GM23338 (cell line): ENCODE data around the gene CPM. TPM values are rescaled to one million over a fixed set of nuclear protein-coding genes. Genes with fewer than 3 reads are reported as not detected.

Experiments
- ATAC-seq: fragments of 200-7000 bp; cut with Tn5 transposase; 3 replicates; pipeline ENCODE4 v1.9.1; 2020
- DNase-seq: peaks from one replicate; pipeline ENCODE4 v3.0.0-alpha.2; 2015; ENCODE audit warnings: low spot score
- H2AFZ ChIP-seq: fragments of 200-600 bp; sonication (generic); 2 replicates; pipeline ENCODE4 v1.8.0; 2016; ENCODE audit warnings: antibody characterized with exemption, mild to moderate bottlenecking, moderate library complexity
- H3F3A ChIP-seq: fragments of 200-600 bp; sonication (generic); replicated peaks from 2 replicates; pipeline ENCODE4 v1.8.0; 2017; ENCODE audit warnings: antibody characterized with exemption, mixed run types, low read depth
- H3K27ac ChIP-seq: fragments of 200-600 bp; sonication (generic); 2 replicates; pipeline ENCODE4 v1.6.1; 2016; ENCODE audit warnings: low read depth
- H3K27me3 ChIP-seq: fragments of 200-600 bp; sonication (generic); 2 replicates; pipeline ENCODE4 v1.8.0; 2016; ENCODE audit warnings: mild to moderate bottlenecking, mixed run types, moderate library complexity; ENCODE audit not compliant: insufficient read depth
- H3K36me3 ChIP-seq: fragments of 200-600 bp; sonication (generic); 2 replicates; pipeline ENCODE4 v1.8.0; 2016; ENCODE audit warnings: mild to moderate bottlenecking; ENCODE audit not compliant: insufficient read depth
- H3K4me1 ChIP-seq: fragments of 200-600 bp; sonication (generic); 2 replicates; pipeline ENCODE4 v1.8.0; 2016; ENCODE audit warnings: mild to moderate bottlenecking, moderate library complexity; ENCODE audit not compliant: insufficient read depth
- H3K4me2 ChIP-seq: fragments of 200-600 bp; sonication (generic); 2 replicates; pipeline ENCODE4 v1.7.1; 2017; ENCODE audit warnings: mixed run types
- H3K4me3 ChIP-seq: fragments of 200-600 bp; sonication (generic); 2 replicates; pipeline ENCODE4 v1.6.1; 2016; ENCODE audit warnings: mixed run types
- H3K79me2 ChIP-seq: fragments of 200-600 bp; sonication (generic); replicated peaks from 2 replicates; pipeline ENCODE4 v1.8.0; 2017; ENCODE audit warnings: mild to moderate bottlenecking; ENCODE audit not compliant: insufficient read depth
- H3K9me2 ChIP-seq: fragments of 200-600 bp; sonication (generic); 2 replicates; pipeline ENCODE4 v1.8.0; 2017; ENCODE audit not compliant: insufficient read depth
- H4K20me1 ChIP-seq: fragments of 200-600 bp; sonication (generic); replicated peaks from 2 replicates; pipeline ENCODE4 v1.8.0; 2017; ENCODE audit warnings: mild to moderate bottlenecking; ENCODE audit not compliant: insufficient read depth
- H3K27ac Mint-ChIP-seq: 2 replicates; pipeline ENCODE4 v1.8.0; 2020; ENCODE audit warnings: inconsistent platforms, mild to moderate bottlenecking, moderate library complexity, mixed read lengths
- H3K27me3 Mint-ChIP-seq: 3 replicates; pipeline ENCODE4 v1.8.0; 2022; ENCODE audit warnings: low read depth, mild to moderate bottlenecking, moderate library complexity, mixed read lengths, inconsistent platforms; ENCODE audit not compliant: insufficient read depth, poor library complexity
- H3K36me3 Mint-ChIP-seq: 3 replicates; pipeline ENCODE4 v1.8.0; 2021; ENCODE audit warnings: low read depth, mild to moderate bottlenecking, inconsistent platforms, moderate library complexity, mixed read lengths
- H3K4me1 Mint-ChIP-seq: 3 replicates; pipeline ENCODE4 v1.8.0; 2020; ENCODE audit warnings: mild to moderate bottlenecking, inconsistent platforms, mixed read lengths
- H3K4me3 Mint-ChIP-seq: 3 replicates; pipeline ENCODE4 v1.8.0; 2021; ENCODE audit warnings: moderate library complexity, mild to moderate bottlenecking, inconsistent platforms, mixed read lengths
- H3K9me3 Mint-ChIP-seq: 3 replicates; pipeline ENCODE4 v1.8.0; 2020; ENCODE audit warnings: moderate library complexity, mild to moderate bottlenecking, inconsistent platforms, mixed read lengths
- CREB1 ChIP-seq: fragments of 250-450 bp; sonication (Bioruptor Pico); IDR thresholded peaks from 2 replicates; pipeline ENCODE4 v1.5.0; 2020; ENCODE audit warnings: low read depth, mild to moderate bottlenecking, moderate library complexity
- EZH2 ChIP-seq: fragments of 200-600 bp; sonication (generic); IDR thresholded peaks from one replicate; pipeline ENCODE4 v1.8.0; 2017; ENCODE audit warnings: antibody characterized with exemption, mild to moderate bottlenecking, low read depth; ENCODE audit not compliant: unreplicated experiment
- EZH2phosphoT487 ChIP-seq: fragments of 200-600 bp; sonication (generic); IDR thresholded peaks from one replicate; pipeline ENCODE4 v1.8.1; 2018; ENCODE audit warnings: antibody characterized with exemption; ENCODE audit not compliant: unreplicated experiment
- JUNB ChIP-seq: IDR thresholded peaks from one replicate; pipeline ENCODE4 v1.6.1; 2016; ENCODE audit warnings: antibody characterized with exemption; ENCODE audit not compliant: unreplicated experiment
- NANOG ChIP-seq: IDR thresholded peaks from 2 replicates; pipeline ENCODE4 v1.6.1; 2016; ENCODE audit warnings: antibody characterized with exemption, borderline replicate concordance
- POLR2AphosphoS5 ChIP-seq: IDR thresholded peaks from 2 replicates; pipeline ENCODE4 v1.6.1; 2016; ENCODE audit warnings: antibody characterized with exemption, low read depth
- STAT1 ChIP-seq: IDR thresholded peaks from one replicate; pipeline ENCODE4 v1.6.1; 2016; ENCODE audit warnings: antibody characterized with exemption; ENCODE audit not compliant: unreplicated experiment
- ZNF114 ChIP-seq: fragments of 250-450 bp; sonication (Bioruptor Pico); IDR thresholded peaks from 2 replicates; pipeline ENCODE4 v1.5.0; 2020; ENCODE audit warnings: mild to moderate bottlenecking, moderate library complexity
- ZNF331 ChIP-seq: fragments of 250-450 bp; sonication (Bioruptor Pico); IDR thresholded peaks from 2 replicates; pipeline ENCODE4 v1.5.0; 2020; ENCODE audit warnings: low read depth, mild to moderate bottlenecking, moderate library complexity
- polyA plus RNA-seq: library from polyadenylated mRNA; unstranded; fragments of >200 nt; fragmentation: Nextera tagmentation; extraction: Ambion mirVana; gene quantifications from 2 replicates; pipeline ENCODE4 v1.2.1, GENCODE V29; 2016
- total RNA-seq: library from RNA; depleted of rRNA; stranded (reverse); fragments of >200 nt; shearing (Covaris generic); gene quantifications from 2 replicates; pipeline ENCODE4 v1.2.3, GENCODE V29; 2014
- TF ChIP-seq, protein P1 (sequence below): IDR thresholded peaks from one replicate; pipeline ENCODE4 v1.6.1; 2018; ENCODE audit warnings: antibody characterized with exemption; ENCODE audit not compliant: unreplicated experiment
- TF ChIP-seq, protein P2 (sequence below), 2 experiments: fragments of 200-600 bp in 1 of 2; sonication (generic) in 1 of 2; conservative IDR thresholded peaks; 2 replicates each; pipeline versions ENCODE4 v1.5.1 to v1.6.1; 2016 to 2017; ENCODE audit warnings: antibody characterized with exemption in 2 of 2, low read depth in 2 of 2, mild to moderate bottlenecking in 2 of 2, moderate library complexity in 1 of 2
- TF ChIP-seq, protein P3 (sequence below): fragments of 250-450 bp; sonication (Bioruptor Pico); IDR thresholded peaks from 2 replicates; pipeline ENCODE4 v1.5.0; 2020; ENCODE audit warnings: mild to moderate bottlenecking, moderate library complexity
- TF ChIP-seq, protein P4 (sequence below): IDR thresholded peaks from 2 replicates; pipeline ENCODE4 v1.6.1; 2016; ENCODE audit warnings: antibody characterized with exemption

CPM gene
- total and polyA plus RNA-seq, 2 experiments from 2014 or later: 0.37 to 5.8 TPM

DNA sequence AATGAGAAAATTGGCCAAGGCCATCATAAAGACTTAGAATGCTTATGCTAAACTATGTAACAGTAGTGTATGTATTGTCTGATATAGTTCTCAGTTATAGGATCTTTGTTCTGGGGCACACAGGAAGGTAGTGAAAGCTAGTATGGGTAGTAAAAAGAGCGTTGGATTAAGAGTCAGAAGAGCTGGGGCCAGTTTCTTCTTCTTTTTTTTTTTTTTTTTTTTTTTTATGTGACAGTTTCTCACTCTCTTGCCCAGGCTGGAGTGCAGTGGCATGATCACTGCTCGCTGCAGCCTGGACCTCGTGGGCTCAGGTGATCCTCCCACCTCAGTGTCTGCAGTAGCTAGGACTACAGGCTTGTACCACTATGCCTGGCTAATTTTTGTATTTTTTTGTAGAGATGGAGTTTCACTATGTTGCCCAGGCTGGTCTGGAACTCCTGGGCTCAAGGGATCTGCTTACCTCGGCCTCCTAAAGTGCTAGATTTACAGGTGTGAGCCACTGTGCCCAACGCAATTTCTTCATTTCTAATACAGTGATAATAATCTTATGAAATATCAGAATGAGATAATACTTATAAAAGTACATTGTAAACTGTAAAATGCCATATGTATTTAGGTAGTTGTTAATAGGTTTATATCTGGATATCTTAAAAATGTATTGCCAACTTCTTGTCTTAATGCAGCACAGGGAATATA is 117.6 kb downstream of the CPM start:
- Mint-ChIP-seq H3K4me1 (peaks cover 2% of the 10 kb centered on the region; the same call in 2 of the 3 replicates), H3K27ac (no peak overlapping the region), H3K4me3 (no peak overlapping the region), H3K36me3 (peaks cover 85% of the 10 kb centered on the region), H3K9me3 (no peaks in the 10 kb centered on the region), H3K27me3 (peaks cover 2% of the 10 kb centered on the region)
- H3F3A ChIP-seq: no peaks in the 10 kb centered on the region
- peaks cover 46% of the 10 kb centered on the region for H4K20me1 ChIP-seq
- H3K36me3 ChIP-seq: peaks cover 79% of the 10 kb centered on the region
- TF ChIP-seq STAT1: no peak
- no peak for TF ChIP-seq JUNB
- no peak for TF ChIP-seq ZNF114
- TF ChIP-seq, protein P1, sequence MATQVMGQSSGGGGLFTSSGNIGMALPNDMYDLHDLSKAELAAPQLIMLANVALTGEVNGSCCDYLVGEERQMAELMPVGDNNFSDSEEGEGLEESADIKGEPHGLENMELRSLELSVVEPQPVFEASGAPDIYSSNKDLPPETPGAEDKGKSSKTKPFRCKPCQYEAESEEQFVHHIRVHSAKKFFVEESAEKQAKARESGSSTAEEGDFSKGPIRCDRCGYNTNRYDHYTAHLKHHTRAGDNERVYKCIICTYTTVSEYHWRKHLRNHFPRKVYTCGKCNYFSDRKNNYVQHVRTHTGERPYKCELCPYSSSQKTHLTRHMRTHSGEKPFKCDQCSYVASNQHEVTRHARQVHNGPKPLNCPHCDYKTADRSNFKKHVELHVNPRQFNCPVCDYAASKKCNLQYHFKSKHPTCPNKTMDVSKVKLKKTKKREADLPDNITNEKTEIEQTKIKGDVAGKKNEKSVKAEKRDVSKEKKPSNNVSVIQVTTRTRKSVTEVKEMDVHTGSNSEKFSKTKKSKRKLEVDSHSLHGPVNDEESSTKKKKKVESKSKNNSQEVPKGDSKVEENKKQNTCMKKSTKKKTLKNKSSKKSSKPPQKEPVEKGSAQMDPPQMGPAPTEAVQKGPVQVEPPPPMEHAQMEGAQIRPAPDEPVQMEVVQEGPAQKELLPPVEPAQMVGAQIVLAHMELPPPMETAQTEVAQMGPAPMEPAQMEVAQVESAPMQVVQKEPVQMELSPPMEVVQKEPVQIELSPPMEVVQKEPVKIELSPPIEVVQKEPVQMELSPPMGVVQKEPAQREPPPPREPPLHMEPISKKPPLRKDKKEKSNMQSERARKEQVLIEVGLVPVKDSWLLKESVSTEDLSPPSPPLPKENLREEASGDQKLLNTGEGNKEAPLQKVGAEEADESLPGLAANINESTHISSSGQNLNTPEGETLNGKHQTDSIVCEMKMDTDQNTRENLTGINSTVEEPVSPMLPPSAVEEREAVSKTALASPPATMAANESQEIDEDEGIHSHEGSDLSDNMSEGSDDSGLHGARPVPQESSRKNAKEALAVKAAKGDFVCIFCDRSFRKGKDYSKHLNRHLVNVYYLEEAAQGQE: no peak
- TF ChIP-seq ZNF331: no peak
- TF ChIP-seq, protein P2, sequence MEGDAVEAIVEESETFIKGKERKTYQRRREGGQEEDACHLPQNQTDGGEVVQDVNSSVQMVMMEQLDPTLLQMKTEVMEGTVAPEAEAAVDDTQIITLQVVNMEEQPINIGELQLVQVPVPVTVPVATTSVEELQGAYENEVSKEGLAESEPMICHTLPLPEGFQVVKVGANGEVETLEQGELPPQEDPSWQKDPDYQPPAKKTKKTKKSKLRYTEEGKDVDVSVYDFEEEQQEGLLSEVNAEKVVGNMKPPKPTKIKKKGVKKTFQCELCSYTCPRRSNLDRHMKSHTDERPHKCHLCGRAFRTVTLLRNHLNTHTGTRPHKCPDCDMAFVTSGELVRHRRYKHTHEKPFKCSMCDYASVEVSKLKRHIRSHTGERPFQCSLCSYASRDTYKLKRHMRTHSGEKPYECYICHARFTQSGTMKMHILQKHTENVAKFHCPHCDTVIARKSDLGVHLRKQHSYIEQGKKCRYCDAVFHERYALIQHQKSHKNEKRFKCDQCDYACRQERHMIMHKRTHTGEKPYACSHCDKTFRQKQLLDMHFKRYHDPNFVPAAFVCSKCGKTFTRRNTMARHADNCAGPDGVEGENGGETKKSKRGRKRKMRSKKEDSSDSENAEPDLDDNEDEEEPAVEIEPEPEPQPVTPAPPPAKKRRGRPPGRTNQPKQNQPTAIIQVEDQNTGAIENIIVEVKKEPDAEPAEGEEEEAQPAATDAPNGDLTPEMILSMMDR (conservative IDR thresholded peaks at IDR 0.05; ENCODE audit: low read depth in 2 of 2): no peak
- TF ChIP-seq EZH2: no peak
- TF ChIP-seq CREB1: no peak
- no peak for TF ChIP-seq EZH2phosphoT487
- TF ChIP-seq, protein P3, sequence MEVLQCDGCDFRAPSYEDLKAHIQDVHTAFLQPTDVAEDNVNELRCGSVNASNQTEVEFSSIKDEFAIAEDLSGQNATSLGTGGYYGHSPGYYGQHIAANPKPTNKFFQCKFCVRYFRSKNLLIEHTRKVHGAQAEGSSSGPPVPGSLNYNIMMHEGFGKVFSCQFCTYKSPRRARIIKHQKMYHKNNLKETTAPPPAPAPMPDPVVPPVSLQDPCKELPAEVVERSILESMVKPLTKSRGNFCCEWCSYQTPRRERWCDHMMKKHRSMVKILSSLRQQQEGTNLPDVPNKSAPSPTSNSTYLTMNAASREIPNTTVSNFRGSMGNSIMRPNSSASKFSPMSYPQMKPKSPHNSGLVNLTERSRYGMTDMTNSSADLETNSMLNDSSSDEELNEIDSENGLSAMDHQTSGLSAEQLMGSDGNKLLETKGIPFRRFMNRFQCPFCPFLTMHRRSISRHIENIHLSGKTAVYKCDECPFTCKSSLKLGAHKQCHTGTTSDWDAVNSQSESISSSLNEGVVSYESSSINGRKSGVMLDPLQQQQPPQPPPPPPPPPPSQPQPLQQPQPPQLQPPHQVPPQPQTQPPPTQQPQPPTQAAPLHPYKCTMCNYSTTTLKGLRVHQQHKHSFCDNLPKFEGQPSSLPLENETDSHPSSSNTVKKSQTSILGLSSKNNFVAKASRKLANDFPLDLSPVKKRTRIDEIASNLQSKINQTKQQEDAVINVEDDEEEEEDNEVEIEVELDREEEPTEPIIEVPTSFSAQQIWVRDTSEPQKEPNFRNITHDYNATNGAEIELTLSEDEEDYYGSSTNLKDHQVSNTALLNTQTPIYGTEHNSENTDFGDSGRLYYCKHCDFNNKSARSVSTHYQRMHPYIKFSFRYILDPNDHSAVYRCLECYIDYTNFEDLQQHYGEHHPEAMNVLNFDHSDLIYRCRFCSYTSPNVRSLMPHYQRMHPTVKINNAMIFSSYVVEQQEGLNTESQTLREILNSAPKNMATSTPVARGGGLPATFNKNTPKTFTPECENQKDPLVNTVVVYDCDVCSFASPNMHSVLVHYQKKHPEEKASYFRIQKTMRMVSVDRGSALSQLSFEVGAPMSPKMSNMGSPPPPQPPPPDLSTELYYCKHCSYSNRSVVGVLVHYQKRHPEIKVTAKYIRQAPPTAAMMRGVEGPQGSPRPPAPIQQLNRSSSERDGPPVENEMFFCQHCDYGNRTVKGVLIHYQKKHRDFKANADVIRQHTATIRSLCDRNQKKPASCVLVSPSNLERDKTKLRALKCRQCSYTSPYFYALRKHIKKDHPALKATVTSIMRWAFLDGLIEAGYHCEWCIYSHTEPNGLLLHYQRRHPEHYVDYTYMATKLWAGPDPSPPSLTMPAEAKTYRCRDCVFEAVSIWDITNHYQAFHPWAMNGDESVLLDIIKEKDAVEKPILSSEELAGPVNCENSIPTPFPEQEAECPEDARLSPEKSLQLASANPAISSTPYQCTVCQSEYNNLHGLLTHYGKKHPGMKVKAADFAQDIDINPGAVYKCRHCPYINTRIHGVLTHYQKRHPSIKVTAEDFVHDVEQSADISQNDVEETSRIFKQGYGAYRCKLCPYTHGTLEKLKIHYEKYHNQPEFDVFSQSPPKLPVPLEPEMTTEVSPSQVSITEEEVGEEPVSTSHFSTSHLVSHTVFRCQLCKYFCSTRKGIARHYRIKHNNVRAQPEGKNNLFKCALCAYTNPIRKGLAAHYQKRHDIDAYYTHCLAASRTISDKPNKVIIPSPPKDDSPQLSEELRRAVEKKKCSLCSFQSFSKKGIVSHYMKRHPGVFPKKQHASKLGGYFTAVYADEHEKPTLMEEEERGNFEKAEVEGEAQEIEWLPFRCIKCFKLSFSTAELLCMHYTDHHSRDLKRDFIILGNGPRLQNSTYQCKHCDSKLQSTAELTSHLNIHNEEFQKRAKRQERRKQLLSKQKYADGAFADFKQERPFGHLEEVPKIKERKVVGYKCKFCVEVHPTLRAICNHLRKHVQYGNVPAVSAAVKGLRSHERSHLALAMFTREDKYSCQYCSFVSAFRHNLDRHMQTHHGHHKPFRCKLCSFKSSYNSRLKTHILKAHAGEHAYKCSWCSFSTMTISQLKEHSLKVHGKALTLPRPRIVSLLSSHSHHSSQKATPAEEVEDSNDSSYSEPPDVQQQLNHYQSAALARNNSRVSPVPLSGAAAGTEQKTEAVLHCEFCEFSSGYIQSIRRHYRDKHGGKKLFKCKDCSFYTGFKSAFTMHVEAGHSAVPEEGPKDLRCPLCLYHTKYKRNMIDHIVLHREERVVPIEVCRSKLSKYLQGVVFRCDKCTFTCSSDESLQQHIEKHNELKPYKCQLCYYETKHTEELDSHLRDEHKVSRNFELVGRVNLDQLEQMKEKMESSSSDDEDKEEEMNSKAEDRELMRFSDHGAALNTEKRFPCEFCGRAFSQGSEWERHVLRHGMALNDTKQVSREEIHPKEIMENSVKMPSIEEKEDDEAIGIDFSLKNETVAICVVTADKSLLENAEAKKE (CRISPR knock-in tag): no peak
- no peak for TF ChIP-seq NANOG
- TF ChIP-seq, protein P4, sequence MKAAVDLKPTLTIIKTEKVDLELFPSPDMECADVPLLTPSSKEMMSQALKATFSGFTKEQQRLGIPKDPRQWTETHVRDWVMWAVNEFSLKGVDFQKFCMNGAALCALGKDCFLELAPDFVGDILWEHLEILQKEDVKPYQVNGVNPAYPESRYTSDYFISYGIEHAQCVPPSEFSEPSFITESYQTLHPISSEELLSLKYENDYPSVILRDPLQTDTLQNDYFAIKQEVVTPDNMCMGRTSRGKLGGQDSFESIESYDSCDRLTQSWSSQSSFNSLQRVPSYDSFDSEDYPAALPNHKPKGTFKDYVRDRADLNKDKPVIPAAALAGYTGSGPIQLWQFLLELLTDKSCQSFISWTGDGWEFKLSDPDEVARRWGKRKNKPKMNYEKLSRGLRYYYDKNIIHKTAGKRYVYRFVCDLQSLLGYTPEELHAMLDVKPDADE: no peak
- no peak for TF ChIP-seq POLR2AphosphoS5
- H3K4me2 ChIP-seq: no peak overlapping the region
- H3K79me2 ChIP-seq: peaks cover 85% of the 10 kb centered on the region
- no peaks in the 10 kb centered on the region for H3K27me3 ChIP-seq
- DNase-seq: no peak
- no peak for ATAC-seq
- H2AFZ ChIP-seq: no peak overlapping the region
- H3K27ac ChIP-seq: no peak overlapping the region; the same call in 1 of the 2 replicates
- no peak overlapping the region for H3K4me3 ChIP-seq
- H3K9me2 ChIP-seq: no peaks in the 10 kb centered on the region
- no peaks in the 10 kb centered on the region; the same call in 1 of the 2 replicates for H3K4me1 ChIP-seq
